Gastrocnemius medialis (tissue), 4 donors: ENCODE results near the gene SMARCA2.

ENCODE experiments used
- POLR2A ChIP-seq, 2 donors: fragments of 450-650 bp; IDR thresholded peaks; one replicate each; pipeline ENCODE4 v1.6.1; 2017; ENCODE audit warnings: antibody characterized with exemption in 2 of 2, mild to moderate bottlenecking in 2 of 2, moderate library complexity in 2 of 2
- TF ChIP-seq, protein P1 (sequence below), 5 experiments: fragments of 450-650 bp in 3 of 5; fragments of 200-600 bp in 2 of 5; sonication (generic) in 2 of 5; IDR thresholded peaks in 4 of 5; conservative IDR thresholded peaks in 1 of 5; 1 replicate in 4 of 5; 2 replicates in 1 of 5; pipeline ENCODE4 v1.5.1; 2016 to 2019; ENCODE audit warnings: antibody characterized with exemption in 5 of 5, mild to moderate bottlenecking in 3 of 5, moderate library complexity in 3 of 5

DNA sequence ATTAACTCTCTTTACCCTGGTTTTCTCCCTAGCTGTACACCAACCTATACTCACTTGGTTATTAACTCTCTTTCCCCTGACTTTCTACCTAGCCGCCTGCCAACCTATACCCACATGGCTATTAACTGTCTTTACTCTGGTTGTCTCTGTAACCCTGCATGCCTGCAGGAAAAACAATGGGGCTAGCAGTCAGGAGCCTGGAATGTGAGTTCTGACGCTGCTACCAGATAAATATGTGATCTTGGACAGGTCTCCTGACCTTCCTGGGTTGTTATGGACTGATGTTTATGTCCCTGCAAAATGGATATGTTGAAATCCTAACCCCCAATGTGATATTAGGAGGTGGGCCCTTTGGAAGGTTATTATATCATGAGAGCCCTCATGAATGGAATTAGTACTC lies 119.2 kb downstream of the SMARCA2 start:
- TF ChIP-seq, protein P1, sequence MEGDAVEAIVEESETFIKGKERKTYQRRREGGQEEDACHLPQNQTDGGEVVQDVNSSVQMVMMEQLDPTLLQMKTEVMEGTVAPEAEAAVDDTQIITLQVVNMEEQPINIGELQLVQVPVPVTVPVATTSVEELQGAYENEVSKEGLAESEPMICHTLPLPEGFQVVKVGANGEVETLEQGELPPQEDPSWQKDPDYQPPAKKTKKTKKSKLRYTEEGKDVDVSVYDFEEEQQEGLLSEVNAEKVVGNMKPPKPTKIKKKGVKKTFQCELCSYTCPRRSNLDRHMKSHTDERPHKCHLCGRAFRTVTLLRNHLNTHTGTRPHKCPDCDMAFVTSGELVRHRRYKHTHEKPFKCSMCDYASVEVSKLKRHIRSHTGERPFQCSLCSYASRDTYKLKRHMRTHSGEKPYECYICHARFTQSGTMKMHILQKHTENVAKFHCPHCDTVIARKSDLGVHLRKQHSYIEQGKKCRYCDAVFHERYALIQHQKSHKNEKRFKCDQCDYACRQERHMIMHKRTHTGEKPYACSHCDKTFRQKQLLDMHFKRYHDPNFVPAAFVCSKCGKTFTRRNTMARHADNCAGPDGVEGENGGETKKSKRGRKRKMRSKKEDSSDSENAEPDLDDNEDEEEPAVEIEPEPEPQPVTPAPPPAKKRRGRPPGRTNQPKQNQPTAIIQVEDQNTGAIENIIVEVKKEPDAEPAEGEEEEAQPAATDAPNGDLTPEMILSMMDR (IDR thresholded peaks at IDR 0.05 in 4 of 5, conservative IDR thresholded peaks at IDR 0.05 in 1 of 5) = no peak
- no peak for TF ChIP-seq POLR2A (IDR thresholded peaks at IDR 0.05)
